Right lobe of liver (tissue), 6 donors: ENCODE data around the gene LIF. TPM values are rescaled to one million over a fixed set of nuclear protein-coding genes. Genes with fewer than 3 reads are reported as not detected.

Experiments
- ATAC-seq, 4 donors: fragments of 200-7000 bp; cut with Tn5 transposase; one replicate each; pipeline ENCODE4 v1.9.1; 2020; ENCODE audit warnings: mild to moderate bottlenecking in 4 of 4, moderate library complexity in 4 of 4
- DNase-seq, 3 donors: peaks; one replicate each; pipeline ENCODE4 v3.0.0-alpha.2; 2020
- H3K27ac ChIP-seq, 3 donors: fragments of 200-600 bp; one replicate each; pipeline ENCODE4 v1.8.0; 2022
- H3K27me3 ChIP-seq, 2 donors: fragments of 200-600 bp; one replicate each; pipeline ENCODE4 v1.8.0; 2022
- H3K36me3 ChIP-seq, 4 donors: fragments of 200-600 bp; sonication (generic) in 1 of 4; one replicate each; pipeline versions ENCODE4 v1.5.1 to v1.8.0; 2017 to 2022; ENCODE audit warnings: control low read depth in 1 of 4
- H3K4me1 ChIP-seq, 4 donors: fragments of 200-600 bp; sonication (generic) in 1 of 4; one replicate each; pipeline versions ENCODE4 v1.5.1 to v1.8.0; 2017 to 2022; ENCODE audit warnings: control low read depth in 1 of 4
- H3K4me3 ChIP-seq, 3 donors: fragments of 200-600 bp; one replicate each; pipeline ENCODE4 v1.8.0; 2022
- H3K9me3 ChIP-seq, 4 donors: fragments of 200-600 bp; sonication (generic) in 1 of 4; one replicate each; pipeline versions ENCODE4 v1.5.1 to v1.8.0; 2017 to 2022; ENCODE audit warnings: control low read depth in 1 of 4
- CTCF ChIP-seq, 4 donors: fragments of 200-600 bp in 3 of 4; fragments of 450-650 bp in 1 of 4; IDR thresholded peaks; one replicate each; pipeline versions ENCODE4 v1.5.1 to v1.8.0; 2016 to 2022; ENCODE audit warnings: antibody characterized with exemption in 4 of 4, mild to moderate bottlenecking in 2 of 4
- POLR2A ChIP-seq: fragments of 450-650 bp; IDR thresholded peaks from one replicate; pipeline ENCODE4 v1.6.1; 2017; ENCODE audit warnings: antibody characterized with exemption, mild to moderate bottlenecking
- WGBS: methylation state at CpG from one replicate; pipeline ENCODE4 v1.1.6; 2018; ENCODE audit warnings: low coverage, low lambda C conversion rate; ENCODE audit not compliant: insufficient coverage; ENCODE audit errors: missing lambda C conversion rate; 5-methylcytosine and 5-hydroxymethylcytosine counted together
- intact Hi-C, 2 donors: fragments of 100-400 bp; cut with DNase I; formaldehyde crosslinking; loops; one replicate each; pipeline versions ENCODE4 v1.11.2 to v1.14.1; 2022
- total RNA-seq, 6 experiments: library from RNA; depleted of rRNA in 2 of 6; stranded (reverse); fragments of >200 nt in 2 of 6; fragmentation: NEBNext Ultra II Directional in 3 of 6; extraction: Animal tissue kit (Norgen Biotek cat#: 25700) in 3 of 6; gene quantifications; one replicate each; pipeline versions ENCODE4 v1.1.0 to v1.2.4, GENCODE V29; 2016 to 2023
- donor health status: DM: no; HTN: yes; CAD: no.
- donor health status: DM: no; HTN: no; CAD: no.
- donor health status: DM: no; HTN: no; CAD: no.
- donor health status: DM: no; HTN: yes; CAD: no.
- donor health status: DM: no; HTN: yes; CAD: no.

The LIF gene
- total RNA-seq, 6 experiments from 2014 or later, result 0.15 to 2.0 (median 1.6) TPM; not detected in 2

GRCh38 chr22:30198152-30198825, 48.3 kb downstream of the LIF start:
- ATAC-seq (no peak), DNase-seq (no peak)
- intact Hi-C loops, result no loop called here
- Histone ChIP-seq H3K27me3 (no peaks in the 10 kb centered on the region), H3K36me3 (no peaks in the 10 kb centered on the region), H3K9me3 (no peaks in the 10 kb centered on the region), H3K27ac (no peak overlapping the region), H3K4me1 (no peaks in the 10 kb centered on the region), H3K4me3 (no peak overlapping the region)
- TF ChIP-seq POLR2A (no peak), CTCF (IDR thresholded peaks at IDR 0.05) (no peak)
- WGBS, result 82% methylated on average over 5 of the region's 5 CpGs

- Histone ChIP-seq H3K27me3 (no peaks in the 10 kb centered on the region), H3K4me1 (no peaks in the 10 kb centered on the region), H3K4me3 (no peak overlapping the region), H3K27ac (peak overlapping the region in 1 of 3 donors; percentile 46), H3K36me3 (no peaks in the 10 kb centered on the region), H3K9me3 (no peaks in the 10 kb centered on the region)
- intact Hi-C loops, result no loop called here
- DNase-seq (no peak), ATAC-seq (no peak)
- TF ChIP-seq CTCF (IDR thresholded peaks at IDR 0.05) (no peak), POLR2A (no peak)
Measured at GRCh38 chr22:30197389-30197788, 49.2 kb downstream of the LIF start.

GRCh38 chr22:30196880-30197336, 49.7 kb downstream of the LIF start:
- no peak overlapping the region for H3K4me3 ChIP-seq
- H3K9me3 ChIP-seq, result no peaks in the 10 kb centered on the region
- ATAC-seq, result no peak
- intact Hi-C loops, result no loop called here
- H3K27me3 ChIP-seq, result no peaks in the 10 kb centered on the region
- H3K36me3 ChIP-seq, result no peaks in the 10 kb centered on the region
- TF ChIP-seq POLR2A (no peak), CTCF (IDR thresholded peaks at IDR 0.05) (no peak)
- H3K4me1 ChIP-seq, result no peaks in the 10 kb centered on the region
- peak overlapping the region in 2 of 3 donors; percentile 46 to 47 for H3K27ac ChIP-seq
- no peak for DNase-seq
- 43% methylated on average over 2 of the region's 2 CpGs for WGBS

GRCh38 chr22:30196141-30196879, 50.2 kb downstream of the LIF start:
- DNase-seq (peak in 2 of 3 donors; percentile 76 to 80), ATAC-seq (peak; percentile 73 to 84 (median 80))
- H3K4me3 ChIP-seq, result no peak overlapping the region
- H3K36me3 ChIP-seq, result no peaks in the 10 kb centered on the region
- intact Hi-C loops, result no loop called here
- no peaks in the 10 kb centered on the region for H3K9me3 ChIP-seq
- WGBS, result 38% methylated on average over 8 of the region's 11 CpGs
- H3K4me1 ChIP-seq, result no peaks in the 10 kb centered on the region
- no peaks in the 10 kb centered on the region for H3K27me3 ChIP-seq
- TF ChIP-seq POLR2A (no peak), CTCF (IDR thresholded peaks at IDR 0.05) (no peak)
- H3K27ac ChIP-seq, result peak overlapping the region; percentile 11 to 47 (median 46)
